Measurements from ENCODE around the gene SYNE1.
"Not testable (repeated sequence)": the region's sequence is repeated elsewhere in the genome, so short reads cannot be mapped to it uniquely, and the experiment has no call there.

The SYNE1 gene

DNA sequence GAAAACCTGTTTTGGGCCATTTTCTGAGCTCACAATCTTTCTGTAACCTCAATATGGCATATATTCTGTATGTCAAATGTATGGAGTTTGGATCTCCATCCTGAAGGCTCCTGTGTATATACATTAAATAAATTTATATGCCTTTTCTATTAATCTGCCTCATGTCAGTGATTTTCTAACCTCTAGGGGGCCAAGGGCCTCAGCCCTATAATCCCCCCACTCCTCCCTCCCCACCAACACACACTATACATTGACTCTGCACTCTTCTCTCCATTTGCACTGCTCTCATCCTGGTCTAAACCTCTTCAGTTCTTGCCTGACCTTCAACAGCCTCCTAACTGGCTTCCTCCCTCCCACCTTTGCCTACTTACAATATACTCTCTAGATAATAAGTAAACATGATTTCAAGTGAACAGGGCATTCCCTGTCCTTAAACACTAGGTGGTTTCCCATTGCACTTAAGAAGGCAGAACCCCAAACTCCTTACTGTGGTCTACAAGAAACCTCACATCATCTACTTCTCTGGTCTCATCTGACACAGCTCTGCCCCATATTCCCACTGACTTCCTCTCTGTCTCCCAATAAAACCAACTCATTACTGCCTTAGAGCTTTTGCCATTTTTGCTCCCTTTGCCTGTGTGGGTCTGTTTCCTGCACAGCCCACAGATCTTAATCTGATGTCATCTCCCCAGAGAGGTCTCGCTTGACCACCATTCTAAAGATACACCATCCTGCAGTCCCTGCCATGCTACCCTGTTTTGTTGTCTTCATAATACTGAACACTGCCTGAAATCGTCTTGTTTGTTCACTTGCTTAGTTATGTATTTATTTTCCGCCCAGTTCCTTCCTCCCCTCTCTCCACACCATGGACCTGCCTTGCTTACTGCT is 213.7 kb downstream of the SYNE1 start:
- DNase-seq (ENCODE audit: low read depth in 2 of 2), result no peak

DNA sequence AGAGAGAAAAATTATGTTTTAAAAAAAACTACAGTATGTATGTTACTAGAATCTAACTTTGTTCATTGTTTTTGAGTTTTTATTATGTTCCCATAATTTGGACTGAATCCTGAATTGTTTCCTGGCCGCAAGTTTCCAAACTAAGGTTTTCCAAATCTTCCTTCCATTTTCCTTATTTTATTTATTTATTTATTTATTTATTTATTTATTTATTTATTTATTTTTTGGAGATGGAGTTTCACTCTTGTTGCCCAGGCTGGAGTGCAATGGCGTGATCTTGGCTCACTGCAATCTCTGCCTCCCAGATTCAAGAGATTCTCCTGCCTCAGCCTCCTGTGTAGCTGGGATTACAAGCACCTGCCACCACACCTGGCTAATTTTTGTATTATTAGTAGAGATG is 215.7 kb downstream of the SYNE1 start:
- DNase-seq (ENCODE audit: low read depth in 2 of 2), result not testable (repeated sequence)

DNA sequence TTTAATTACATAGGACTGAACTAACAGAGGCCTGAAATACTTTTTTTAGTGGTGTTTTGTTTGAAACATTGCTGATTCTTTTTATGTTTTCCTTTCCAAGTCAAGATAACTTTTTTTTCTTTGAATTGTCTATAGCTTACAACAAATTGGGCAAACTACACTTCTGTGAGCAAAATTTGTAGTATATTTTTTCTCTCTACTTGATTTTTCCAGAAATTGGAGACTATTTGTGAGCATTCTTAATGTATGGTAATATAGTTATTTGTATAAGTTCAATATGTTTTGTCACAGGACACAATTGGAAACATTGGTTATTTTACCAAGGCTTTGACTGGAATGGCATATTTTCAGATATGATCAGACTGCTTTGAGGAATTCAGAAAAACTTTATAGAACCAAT is 216.5 kb downstream of the SYNE1 start:
- no peak for DNase-seq (ENCODE audit: low read depth in 2 of 2)

DNA sequence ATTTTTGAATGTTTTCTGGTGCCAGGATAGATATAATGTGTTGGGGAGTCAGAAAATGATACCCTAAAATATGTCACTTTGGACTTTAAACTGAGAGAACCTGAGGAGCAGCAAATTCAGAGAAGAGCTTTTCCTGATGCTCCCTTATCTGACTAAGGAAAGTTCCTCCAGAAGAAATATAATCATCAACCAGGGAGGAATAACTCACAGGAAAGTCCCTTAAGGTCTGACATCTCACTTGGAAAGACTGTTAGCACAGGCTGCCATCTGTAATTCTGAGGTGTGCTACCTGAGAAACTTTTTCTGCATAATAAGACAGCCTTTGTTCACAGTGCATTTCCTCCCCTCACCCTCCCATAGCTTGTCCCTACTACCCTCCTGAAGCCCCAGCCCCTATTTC is 218.6 kb downstream of the SYNE1 start:
- DNase-seq (ENCODE audit: low read depth in 2 of 2), result no peak

DNA sequence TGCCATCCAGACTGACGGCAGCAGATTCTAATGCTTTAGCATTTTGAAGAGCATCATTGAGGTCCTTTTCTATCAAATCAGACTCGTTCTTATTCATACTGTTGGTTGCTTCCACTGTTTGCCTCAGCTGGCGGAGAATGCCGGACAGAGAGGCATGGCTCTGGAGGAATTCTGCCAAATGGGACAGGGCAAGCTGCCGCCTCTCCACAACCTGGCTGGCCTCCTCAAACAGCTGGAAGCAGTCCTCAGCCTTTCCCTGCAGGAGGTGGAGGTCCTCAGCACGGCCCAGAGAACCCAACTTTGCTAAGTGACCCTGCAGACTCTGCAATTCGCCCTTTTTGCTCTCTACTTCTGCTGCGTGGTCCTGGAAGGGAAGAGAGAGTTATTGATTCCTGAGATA is 220.5 kb downstream of the SYNE1 start:
- DNase-seq (ENCODE audit: low read depth in 2 of 2), result no peak

DNA sequence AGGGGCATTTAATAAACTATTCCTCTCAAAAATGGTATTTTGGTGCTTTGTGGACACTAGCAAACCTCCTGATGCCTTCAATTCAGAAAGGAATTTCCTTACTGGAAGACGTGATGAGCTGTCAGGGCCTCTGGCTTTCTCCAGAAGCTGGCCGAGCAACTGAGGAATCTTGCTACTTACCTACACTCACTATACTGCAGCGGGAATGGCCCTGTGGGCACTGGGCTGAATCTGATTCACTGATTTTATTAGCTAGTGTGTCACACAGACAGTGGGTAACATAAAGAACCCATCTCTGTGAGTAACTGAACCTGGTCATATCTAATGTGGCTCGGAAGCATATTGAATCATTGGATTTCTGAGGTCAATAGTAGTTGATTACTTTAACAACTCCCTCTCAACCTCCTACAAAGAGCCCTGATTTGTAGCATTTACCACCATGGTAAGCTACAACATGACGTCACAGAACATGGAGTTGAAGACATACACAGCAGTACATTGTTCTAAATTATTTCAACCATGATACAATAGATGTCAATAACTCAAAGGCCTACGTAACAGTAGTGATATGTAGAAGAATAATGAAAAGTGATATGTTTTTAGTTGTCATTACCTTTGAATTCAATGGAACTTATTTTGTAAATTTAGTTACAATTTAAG is 232.1 kb downstream of the SYNE1 start:
- DNase-seq (ENCODE audit: low read depth in 2 of 2), result no peak

DNA sequence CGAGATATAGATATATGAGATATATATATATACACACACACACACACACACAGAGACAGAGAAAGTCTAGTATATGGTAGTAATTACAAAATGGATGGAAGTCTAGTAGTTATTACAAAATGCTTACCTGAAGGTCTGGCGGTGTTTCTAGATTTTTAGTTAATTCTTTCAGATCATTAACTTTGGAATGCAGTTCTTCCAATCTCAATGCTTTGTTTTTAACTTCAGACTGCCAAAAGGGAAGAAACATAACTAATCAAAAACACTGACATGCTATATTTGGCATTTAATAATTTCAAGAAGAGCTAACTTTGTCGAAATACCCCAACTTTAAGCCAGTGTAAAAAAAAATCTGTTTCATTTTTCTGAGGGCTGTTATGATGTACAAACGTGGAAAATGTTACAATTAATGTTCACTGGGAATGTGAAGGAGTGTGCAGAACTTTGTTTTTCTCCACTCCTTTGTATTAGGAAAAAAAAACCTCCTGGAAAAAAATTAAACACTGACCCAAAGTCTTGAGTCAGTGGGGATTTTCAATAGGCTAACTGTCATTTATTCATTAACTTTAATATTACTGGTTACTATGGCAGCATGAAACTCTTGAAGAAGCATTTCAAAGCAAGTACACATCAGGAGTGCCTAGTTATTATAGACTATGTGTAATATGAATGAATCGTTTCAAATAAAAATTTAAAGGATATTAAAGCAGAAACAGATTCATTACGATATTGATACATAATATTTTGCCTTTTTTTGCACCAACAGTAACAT is 232.9 kb downstream of the SYNE1 start:
- DNase-seq (ENCODE audit: low read depth in 2 of 2), result no peak

DNA sequence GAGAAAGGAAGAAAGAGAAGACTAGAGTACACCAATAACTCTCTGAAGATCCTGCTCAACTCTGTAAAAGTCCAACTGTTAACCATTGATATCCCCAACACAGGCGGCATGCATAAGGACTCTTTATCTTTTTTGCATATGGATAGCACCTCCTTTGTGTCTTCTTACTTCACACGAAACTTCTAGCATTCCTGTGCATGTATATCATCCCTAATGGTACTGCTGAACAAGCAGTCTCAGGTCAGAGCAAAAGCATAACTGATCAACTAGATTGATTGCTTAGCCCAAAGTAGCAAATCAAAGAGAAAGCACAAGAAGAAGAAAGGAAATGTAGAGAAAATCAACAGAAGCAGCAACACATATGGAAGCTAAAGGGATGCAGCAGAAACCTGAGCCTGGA is 234.4 kb downstream of the SYNE1 start:
- DNase-seq (ENCODE audit: low read depth in 2 of 2), result no peak

DNA sequence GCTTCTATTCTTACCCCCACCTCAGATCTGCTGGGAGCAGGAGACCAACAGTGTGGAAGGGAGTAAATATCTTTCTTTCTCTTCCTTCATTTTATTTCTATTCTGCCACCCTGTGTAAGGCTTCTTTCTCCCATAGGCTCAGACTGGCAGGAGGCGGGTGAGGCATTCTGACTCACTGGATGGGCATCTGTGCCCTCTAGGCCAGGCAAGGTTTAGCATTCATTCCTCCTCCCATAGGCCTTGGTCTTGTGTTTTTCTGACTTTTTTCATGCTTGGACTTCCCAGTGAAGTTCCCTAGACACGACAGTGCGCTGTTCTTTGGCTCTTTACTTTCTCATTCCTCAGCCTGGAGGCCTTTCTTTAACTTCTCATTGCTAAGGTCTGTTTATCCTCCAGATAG is 235.2 kb downstream of the SYNE1 start:
- DNase-seq (ENCODE audit: low read depth in 2 of 2), result no peak

DNA sequence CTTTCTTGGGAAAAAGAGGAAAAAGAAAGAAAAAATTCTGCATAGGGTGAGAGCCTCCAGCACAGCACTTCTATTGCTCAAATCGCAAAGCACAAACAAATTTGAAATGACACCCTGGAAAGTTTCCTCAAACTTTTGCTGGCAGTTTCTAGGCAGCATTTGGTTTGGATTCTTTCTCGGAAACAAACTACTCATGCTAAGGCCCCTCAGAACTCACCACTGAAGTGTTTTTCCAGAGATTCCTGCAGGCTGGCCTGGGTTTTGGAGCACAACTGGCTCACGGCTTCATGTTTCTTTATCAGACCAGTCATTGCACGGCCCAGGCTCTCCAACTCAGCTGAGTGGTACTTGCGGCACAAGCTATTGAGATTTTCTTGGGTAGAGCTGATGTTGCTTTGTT is 237.8 kb downstream of the SYNE1 start:
- no peak for DNase-seq (ENCODE audit: low read depth in 2 of 2)

DNA sequence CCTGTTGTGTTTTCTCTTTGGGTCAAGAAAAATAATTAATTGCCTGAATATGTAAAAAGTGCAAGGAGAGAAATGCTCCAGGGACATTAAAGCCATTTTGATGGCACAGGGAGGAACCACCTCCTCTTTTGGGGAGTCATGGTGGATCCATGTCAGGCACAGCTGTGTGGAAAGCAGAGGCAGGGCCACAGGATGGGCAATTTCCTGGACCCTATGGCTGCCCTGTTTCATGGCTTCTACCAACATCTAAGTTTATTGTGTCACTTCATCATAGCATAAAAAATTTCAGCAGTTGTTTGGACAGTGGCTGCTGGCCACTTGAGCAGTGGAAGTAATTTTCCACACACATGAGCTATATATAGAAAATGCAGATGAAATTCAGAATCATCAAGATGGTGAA is 238.2 kb downstream of the SYNE1 start:
- DNase-seq (ENCODE audit: low read depth in 2 of 2), result no peak

DNA sequence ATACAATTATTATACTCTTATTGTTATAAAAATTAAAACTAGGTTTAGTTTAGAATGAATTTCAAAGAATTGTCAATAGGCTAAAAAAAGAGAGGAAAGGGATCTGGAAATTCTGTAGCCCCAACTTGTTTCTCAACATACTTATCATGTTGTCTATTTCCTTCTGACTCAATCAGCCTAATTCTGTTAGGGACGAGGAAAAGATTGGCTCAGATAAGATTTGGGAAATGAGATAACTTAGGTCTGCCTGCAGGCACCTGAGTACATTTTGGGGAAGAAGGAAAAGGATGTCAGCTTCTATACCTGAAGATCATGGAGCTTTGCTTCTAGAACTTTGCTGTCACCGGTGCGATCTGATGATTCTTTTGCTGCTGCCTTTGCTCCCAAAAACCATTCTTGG is 238.8 kb downstream of the SYNE1 start:
- no peak for DNase-seq (ENCODE audit: low read depth in 2 of 2)

DNA sequence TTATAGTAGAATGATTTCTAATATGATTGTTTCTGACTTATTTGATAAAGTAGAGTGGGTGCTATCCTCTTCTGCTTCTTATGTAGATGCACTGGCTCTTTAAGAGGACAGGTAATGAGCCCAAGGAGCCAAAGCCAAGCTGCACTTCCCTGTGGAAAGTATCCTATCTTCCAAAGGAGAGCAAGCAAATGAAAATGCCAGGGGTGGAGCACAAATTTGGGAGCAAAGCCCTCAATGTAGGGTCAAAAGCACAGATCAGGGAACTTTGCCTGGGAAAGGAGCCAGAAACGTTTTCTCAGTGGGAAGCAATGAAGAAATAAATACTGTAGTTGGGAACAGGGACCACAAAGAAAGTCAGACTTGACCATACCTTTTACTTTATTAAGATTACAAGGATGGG is 242.9 kb downstream of the SYNE1 start:
- DNase-seq (ENCODE audit: low read depth in 2 of 2), result no peak

DNA sequence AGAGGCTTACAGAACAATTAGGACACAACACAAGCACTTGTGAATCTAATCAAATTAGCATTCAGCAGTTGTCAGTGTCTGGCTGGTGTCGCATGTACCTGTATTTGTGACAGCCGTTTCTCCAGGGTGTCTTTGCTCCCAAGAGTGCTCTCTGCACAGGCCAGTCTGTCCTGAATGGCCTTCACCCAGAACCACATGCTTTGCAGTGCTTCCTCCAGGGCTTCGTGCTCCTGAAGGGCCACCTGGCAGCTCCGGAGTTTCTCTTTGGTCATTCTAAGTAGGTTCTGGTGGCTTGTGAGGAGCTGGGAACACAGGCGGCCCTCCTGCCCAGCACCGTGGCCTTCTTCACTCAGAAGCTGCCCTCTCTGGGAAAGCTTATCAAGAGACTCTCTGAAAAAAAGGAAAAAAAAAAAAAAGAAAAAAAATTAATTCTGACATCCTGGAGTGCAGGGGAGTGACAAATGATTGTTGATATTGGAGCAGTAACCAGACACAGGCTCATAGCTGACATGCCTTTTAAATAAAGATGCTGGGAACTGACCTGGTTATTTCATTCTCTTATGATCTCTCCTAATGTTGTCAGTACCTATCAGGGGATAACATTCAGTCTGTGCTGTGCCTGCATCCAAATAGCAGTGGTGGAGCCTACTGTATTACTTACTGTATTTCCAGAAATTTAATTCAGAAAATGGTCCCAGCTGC is 245.8 kb downstream of the SYNE1 start:
- no peak for DNase-seq (ENCODE audit: low read depth in 2 of 2)

DNA sequence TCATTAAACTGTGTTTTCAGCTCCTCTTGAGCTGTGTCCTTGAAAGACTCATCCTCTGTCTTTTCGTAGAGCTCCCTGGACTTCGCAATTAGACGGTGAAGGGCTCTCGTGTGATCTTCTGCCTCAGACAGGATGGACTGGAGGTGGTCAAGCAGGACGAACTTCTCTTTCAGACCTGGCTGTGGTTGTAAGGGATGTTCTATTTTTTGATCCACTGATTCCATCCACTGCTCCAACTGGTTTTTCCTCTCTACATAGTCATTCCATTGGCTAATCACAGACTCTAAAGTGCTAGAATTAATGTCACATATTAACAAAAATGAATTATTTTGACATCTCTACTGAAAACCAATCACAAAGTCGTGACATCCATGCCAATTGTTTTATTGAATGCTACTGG is 250.1 kb downstream of the SYNE1 start:
- DNase-seq (ENCODE audit: low read depth in 2 of 2), result no peak

DNA sequence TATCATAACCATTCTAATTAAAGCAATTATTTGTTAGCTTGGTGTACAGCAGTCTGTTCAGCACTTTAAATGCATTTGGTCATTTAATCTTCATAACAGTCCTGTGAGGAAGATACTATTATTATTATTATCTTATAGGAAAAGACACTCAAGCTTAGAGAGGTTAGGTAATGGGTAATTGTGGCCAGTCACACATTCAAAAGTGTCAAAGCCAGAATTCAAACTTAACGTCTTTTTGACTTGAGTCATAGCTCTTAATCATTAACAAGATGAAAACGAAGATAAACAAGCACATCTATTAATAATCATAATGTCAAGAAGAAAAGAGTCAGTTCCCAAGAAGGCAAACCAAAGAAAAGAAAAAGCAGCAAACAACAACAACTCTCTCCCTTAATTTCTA is 251.0 kb downstream of the SYNE1 start:
- DNase-seq (ENCODE audit: low read depth in 2 of 2), result no peak

DNA sequence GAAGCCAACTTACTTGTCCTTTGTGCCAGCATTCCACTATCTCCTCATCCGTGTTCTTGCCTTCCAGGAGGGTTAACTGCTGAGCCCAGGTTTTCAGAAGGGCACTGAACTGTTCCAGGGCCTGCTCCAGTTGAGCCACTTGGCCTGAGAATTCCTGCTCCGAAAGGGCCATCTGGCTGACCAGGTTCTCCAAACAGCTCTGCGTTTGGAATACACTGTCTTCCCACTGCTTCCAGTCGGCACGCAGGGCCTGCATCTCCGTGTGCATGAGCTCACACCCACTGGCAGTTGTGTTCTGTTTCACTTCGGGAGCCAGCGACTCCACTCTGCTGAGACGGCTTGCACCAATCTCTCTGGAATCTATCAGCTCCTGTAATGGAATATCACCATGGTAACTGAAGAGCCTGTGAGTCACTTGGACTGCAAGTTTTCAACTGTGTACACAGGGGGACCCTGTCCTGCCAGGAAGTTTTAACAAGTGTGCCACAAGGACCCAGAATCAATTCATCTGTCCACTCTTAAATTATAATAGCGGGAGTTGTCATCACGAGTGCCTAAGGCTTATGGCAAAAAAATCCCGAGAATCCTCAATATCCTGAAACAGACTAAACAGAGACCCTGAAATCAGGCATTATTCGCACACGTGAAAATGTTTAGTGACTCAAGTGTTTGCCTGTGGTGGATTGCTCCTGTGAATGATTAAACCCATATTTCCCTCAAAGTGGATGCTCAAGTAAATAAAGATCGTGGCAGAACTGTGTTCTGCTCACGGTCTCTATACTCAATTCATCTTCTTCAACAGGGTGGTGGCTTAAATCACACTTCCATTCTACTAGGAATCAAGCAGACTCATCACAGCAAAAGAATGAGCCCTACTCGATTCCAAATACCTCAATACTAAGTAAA is 255.9 kb downstream of the SYNE1 start:
- no peak for DNase-seq (ENCODE audit: low read depth in 2 of 2)

DNA sequence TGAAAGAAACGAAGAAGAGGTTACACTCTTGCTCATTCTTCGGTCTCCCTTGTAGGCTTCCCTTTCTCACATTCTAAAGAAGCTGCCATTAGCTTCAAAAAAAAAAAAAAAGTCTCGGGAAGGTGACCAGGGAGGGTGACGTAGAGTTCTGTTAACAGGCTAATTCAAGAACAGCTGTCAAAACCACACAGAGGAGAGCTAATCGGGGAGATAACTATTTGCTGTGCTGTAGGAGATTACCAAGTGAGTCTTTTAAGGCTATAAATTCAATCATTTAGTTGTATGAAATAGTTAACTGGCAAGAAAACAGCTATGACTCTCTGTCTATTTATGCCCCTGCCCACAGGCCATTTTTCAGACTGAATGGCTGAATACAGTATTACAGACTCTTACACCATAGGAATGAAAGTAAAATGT is 256.8 kb downstream of the SYNE1 start:
- no peak for DNase-seq (ENCODE audit: low read depth in 2 of 2)

DNA sequence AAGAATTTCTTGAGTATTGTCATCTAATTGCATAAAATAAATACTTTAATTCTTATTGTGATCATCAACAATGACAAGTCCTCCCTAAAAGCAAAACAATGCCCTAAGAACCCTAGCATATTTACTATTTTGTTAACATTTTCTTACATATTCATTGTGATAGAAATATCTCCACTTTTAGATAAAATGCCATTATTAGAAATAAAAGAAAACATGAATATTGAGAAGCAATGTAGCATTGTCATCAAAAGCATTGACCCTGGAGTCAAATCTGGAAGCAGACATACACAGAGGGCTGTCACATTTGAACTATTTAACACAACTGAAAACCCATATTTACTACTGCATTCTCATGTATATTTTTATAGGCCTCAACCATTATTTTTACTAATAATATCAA is 257.7 kb downstream of the SYNE1 start:
- DNase-seq (ENCODE audit: low read depth in 2 of 2), result no peak

DNA sequence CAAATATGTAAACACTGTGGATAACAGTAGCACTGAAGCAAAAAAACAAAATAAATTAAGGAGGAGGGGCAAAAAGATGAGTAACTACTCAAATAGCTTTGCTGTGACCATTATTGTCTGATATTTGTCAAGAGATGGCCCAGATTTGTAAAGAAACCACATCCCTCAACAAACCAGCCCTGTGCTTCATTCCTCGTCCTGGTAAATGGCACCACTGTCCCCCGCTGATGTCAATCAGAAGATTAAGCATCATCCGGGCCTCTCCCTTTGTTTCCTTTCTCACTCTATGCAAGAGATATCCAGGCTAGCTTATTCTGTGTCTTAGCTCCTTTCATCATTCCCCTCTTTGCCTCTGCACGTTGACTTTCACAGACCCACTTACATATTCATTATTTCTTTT is 259.0 kb downstream of the SYNE1 start:
- DNase-seq (ENCODE audit: low read depth in 2 of 2), result no peak

DNA sequence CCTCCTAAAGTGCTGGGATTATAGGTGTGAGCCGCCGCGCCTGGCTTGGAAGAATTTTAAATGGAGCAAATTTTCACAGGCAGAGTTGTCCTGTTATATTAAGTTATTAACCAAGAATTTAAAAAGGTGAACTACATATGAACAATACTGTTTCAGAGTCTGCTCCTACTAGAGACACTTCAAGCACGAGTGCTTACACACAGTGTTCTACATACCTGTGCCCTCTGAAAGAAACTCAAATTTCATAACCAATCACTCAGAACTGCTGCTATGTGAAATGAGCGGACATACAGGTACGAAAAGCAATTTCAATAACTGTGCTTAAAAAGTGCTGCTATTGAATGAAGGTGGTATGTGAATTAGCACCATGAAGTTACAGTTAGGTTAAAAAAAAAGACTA is 262.0 kb downstream of the SYNE1 start:
- DNase-seq (ENCODE audit: low read depth in 2 of 2), result no peak

Measured in stimulated activated CD8-positive, alpha-beta memory T cell treated with anti-CD3 and anti-CD28 coated beads, Interleukin-7, amount 100 ng/mL, for 4 hours (primary cell).